ENCODE results near the gene ALX4.

Gene ALX4

GRCh38 chr11:44340656-44341055, 30.7 kb upstream of the ALX4 start:
- H2BK120ac ChIP-seq (ENCODE audit: low read depth, low read length), result no peak overlapping the region
- H3K4me1 ChIP-seq (ENCODE audit: control insufficient read depth, low read depth, low read length), result no peaks in the 10 kb centered on the region
- no peak overlapping the region for H3K4me3 ChIP-seq (ENCODE audit: low read length)
- H4K8ac ChIP-seq (ENCODE audit: low read depth, low read length), result no peak overlapping the region
- H4K5ac ChIP-seq (ENCODE audit: low read length), result no peak overlapping the region
- no peaks in the 10 kb centered on the region for H3K79me1 ChIP-seq (ENCODE audit: low read length)
- H3K4me2 ChIP-seq (ENCODE audit: low read length), result no peak overlapping the region
- H3K56ac ChIP-seq (ENCODE audit: low read length), result no peak overlapping the region
- H3K36me3 ChIP-seq (ENCODE audit: control insufficient read depth, insufficient read depth, low read length), result no peaks in the 10 kb centered on the region
- no peak overlapping the region for H3K23ac ChIP-seq (ENCODE audit: low read length)
- whole genome bisulfite sequencing (ENCODE audit: extremely low coverage, insufficient coverage, low lambda C conversion rate), result no CpG with 5 or more reads among the region's 5 CpGs
- H2BK15ac ChIP-seq (replicated peaks; ENCODE audit: low read depth), result no peak overlapping the region
- H3K18ac ChIP-seq (ENCODE audit: low read length), result no peak overlapping the region
- H3K79me2 ChIP-seq (ENCODE audit: control insufficient read depth, insufficient read depth, low read length), result no peaks in the 10 kb centered on the region
- no peak overlapping the region for H3K27ac ChIP-seq (ENCODE audit: low read depth, low read length)
- peak overlapping the region; percentile 36 for H3K4ac ChIP-seq (ENCODE audit: low read depth, low read length)
- H3K27me3 ChIP-seq (ENCODE audit: insufficient read depth, low read length, poor library complexity), result peaks cover 15% of the 10 kb centered on the region
- no peak for DNase-seq
- H2AK5ac ChIP-seq (ENCODE audit: low read length), result no peak overlapping the region
- H2BK5ac ChIP-seq (ENCODE audit: low read length), result no peak overlapping the region
- H3K9ac ChIP-seq (ENCODE audit: low read length), result no peak overlapping the region

- Histone ChIP-seq H3K27ac (ENCODE audit: low read depth, low read length) (no peak overlapping the region), H3K36me3 (ENCODE audit: control insufficient read depth, insufficient read depth, low read length) (no peaks in the 10 kb centered on the region), H3K79me2 (ENCODE audit: control insufficient read depth, insufficient read depth, low read length) (no peaks in the 10 kb centered on the region), H4K5ac (ENCODE audit: low read length) (no peak overlapping the region), H3K4me3 (ENCODE audit: low read length) (no peak overlapping the region), H2BK15ac (replicated peaks; ENCODE audit: low read depth) (no peak overlapping the region), H2BK5ac (ENCODE audit: low read length) (no peak overlapping the region), H2BK120ac (ENCODE audit: low read depth, low read length) (no peak overlapping the region), H4K8ac (ENCODE audit: low read depth, low read length) (no peak overlapping the region), H3K56ac (ENCODE audit: low read length) (no peak overlapping the region), H3K9ac (ENCODE audit: low read length) (no peak overlapping the region), H3K27me3 (ENCODE audit: insufficient read depth, low read length, poor library complexity) (peaks cover 17% of the 10 kb centered on the region), H3K18ac (ENCODE audit: low read length) (no peak overlapping the region), H3K4ac (ENCODE audit: low read depth, low read length) (no peak overlapping the region), H3K23ac (ENCODE audit: low read length) (no peak overlapping the region), H3K4me1 (ENCODE audit: control insufficient read depth, low read depth, low read length) (no peaks in the 10 kb centered on the region), H3K79me1 (ENCODE audit: low read length) (no peaks in the 10 kb centered on the region), H3K4me2 (ENCODE audit: low read length) (no peak overlapping the region), H2AK5ac (ENCODE audit: low read length) (no peak overlapping the region)
- no peak for DNase-seq
- WGBS (ENCODE audit: extremely low coverage, insufficient coverage, low lambda C conversion rate), result no CpG with 5 or more reads among the region's 4 CpGs
Measured at GRCh38 chr11:44339530-44339883, 29.6 kb upstream of the ALX4 start.

GRCh38 chr11:44338698-44339529, 29.0 kb upstream of the ALX4 start:
- H3K27me3 ChIP-seq (ENCODE audit: insufficient read depth, low read length, poor library complexity), result peaks cover 17% of the 10 kb centered on the region

GRCh38 chr11:44338026-44338425, 28.1 kb upstream of the ALX4 start:
- H2BK15ac ChIP-seq (replicated peaks; ENCODE audit: low read depth), result no peak overlapping the region
- no peak overlapping the region for H3K4me2 ChIP-seq (ENCODE audit: low read length)
- H3K56ac ChIP-seq (ENCODE audit: low read length), result no peak overlapping the region
- H2BK120ac ChIP-seq (ENCODE audit: low read depth, low read length), result no peak overlapping the region
- H3K79me2 ChIP-seq (ENCODE audit: control insufficient read depth, insufficient read depth, low read length), result no peaks in the 10 kb centered on the region
- H3K9ac ChIP-seq (ENCODE audit: low read length), result no peak overlapping the region
- no peak overlapping the region for H2BK5ac ChIP-seq (ENCODE audit: low read length)
- peaks cover 17% of the 10 kb centered on the region for H3K27me3 ChIP-seq (ENCODE audit: insufficient read depth, low read length, poor library complexity)
- no peak for DNase-seq
- no peak overlapping the region for H4K8ac ChIP-seq (ENCODE audit: low read depth, low read length)
- no peak overlapping the region for H3K4ac ChIP-seq (ENCODE audit: low read depth, low read length)
- H4K5ac ChIP-seq (ENCODE audit: low read length), result no peak overlapping the region
- H3K27ac ChIP-seq (ENCODE audit: low read depth, low read length), result no peak overlapping the region
- H3K18ac ChIP-seq (ENCODE audit: low read length), result no peak overlapping the region
- no peak overlapping the region for H2AK5ac ChIP-seq (ENCODE audit: low read length)
- no peak overlapping the region for H3K23ac ChIP-seq (ENCODE audit: low read length)
- no CpG with 5 or more reads among the region's 11 CpGs for WGBS (ENCODE audit: extremely low coverage, insufficient coverage, low lambda C conversion rate)
- no peaks in the 10 kb centered on the region for H3K79me1 ChIP-seq (ENCODE audit: low read length)
- H3K4me1 ChIP-seq (ENCODE audit: control insufficient read depth, low read depth, low read length), result no peaks in the 10 kb centered on the region
- no peaks in the 10 kb centered on the region for H3K36me3 ChIP-seq (ENCODE audit: control insufficient read depth, insufficient read depth, low read length)
- H3K4me3 ChIP-seq (ENCODE audit: low read length), result no peak overlapping the region

More at GRCh38 chr11:44338698-44339529, 29.0 kb upstream of the ALX4 start:
- H3K79me2 ChIP-seq (ENCODE audit: control insufficient read depth, insufficient read depth, low read length), result no peaks in the 10 kb centered on the region
- H3K56ac ChIP-seq (ENCODE audit: low read length), result no peak overlapping the region
- no peak overlapping the region for H3K27ac ChIP-seq (ENCODE audit: low read depth, low read length)
- no peak overlapping the region for H4K5ac ChIP-seq (ENCODE audit: low read length)
- H3K4ac ChIP-seq (ENCODE audit: low read depth, low read length), result no peak overlapping the region
- H3K36me3 ChIP-seq (ENCODE audit: control insufficient read depth, insufficient read depth, low read length), result no peaks in the 10 kb centered on the region
- peak; percentile 48 for DNase-seq
- no peak overlapping the region for H2BK120ac ChIP-seq (ENCODE audit: low read depth, low read length)
- no peak overlapping the region for H3K4me3 ChIP-seq (ENCODE audit: low read length)
- no peak overlapping the region for H3K23ac ChIP-seq (ENCODE audit: low read length)
- H3K18ac ChIP-seq (ENCODE audit: low read length), result no peak overlapping the region
- H4K8ac ChIP-seq (ENCODE audit: low read depth, low read length), result no peak overlapping the region
- H2BK5ac ChIP-seq (ENCODE audit: low read length), result no peak overlapping the region
- no peak overlapping the region for H2BK15ac ChIP-seq (replicated peaks; ENCODE audit: low read depth)
- no peak overlapping the region for H3K4me2 ChIP-seq (ENCODE audit: low read length)
- WGBS (ENCODE audit: extremely low coverage, insufficient coverage, low lambda C conversion rate), result no CpG with 5 or more reads among the region's 16 CpGs
- no peaks in the 10 kb centered on the region for H3K4me1 ChIP-seq (ENCODE audit: control insufficient read depth, low read depth, low read length)
- H3K79me1 ChIP-seq (ENCODE audit: low read length), result no peaks in the 10 kb centered on the region
- no peak overlapping the region for H2AK5ac ChIP-seq (ENCODE audit: low read length)
- no peak overlapping the region for H3K9ac ChIP-seq (ENCODE audit: low read length)

GRCh38 chr11:44335919-44336318, 26.0 kb upstream of the ALX4 start:
- Histone ChIP-seq H4K5ac (ENCODE audit: low read length) (no peak overlapping the region), H2BK120ac (ENCODE audit: low read depth, low read length) (no peak overlapping the region), H2BK5ac (ENCODE audit: low read length) (no peak overlapping the region), H4K8ac (ENCODE audit: low read depth, low read length) (no peak overlapping the region), H3K4ac (ENCODE audit: low read depth, low read length) (no peak overlapping the region), H3K4me3 (ENCODE audit: low read length) (no peak overlapping the region), H3K18ac (ENCODE audit: low read length) (no peak overlapping the region), H3K79me2 (ENCODE audit: control insufficient read depth, insufficient read depth, low read length) (no peaks in the 10 kb centered on the region), H3K36me3 (ENCODE audit: control insufficient read depth, insufficient read depth, low read length) (no peaks in the 10 kb centered on the region), H2AK5ac (ENCODE audit: low read length) (no peak overlapping the region), H2BK15ac (replicated peaks; ENCODE audit: low read depth) (no peak overlapping the region), H3K23ac (ENCODE audit: low read length) (no peak overlapping the region), H3K56ac (ENCODE audit: low read length) (no peak overlapping the region), H3K27ac (ENCODE audit: low read depth, low read length) (no peak overlapping the region), H3K4me2 (ENCODE audit: low read length) (no peak overlapping the region), H3K79me1 (ENCODE audit: low read length) (no peaks in the 10 kb centered on the region), H3K9ac (ENCODE audit: low read length) (no peak overlapping the region), H3K4me1 (ENCODE audit: control insufficient read depth, low read depth, low read length) (no peaks in the 10 kb centered on the region), H3K27me3 (ENCODE audit: insufficient read depth, low read length, poor library complexity) (peaks cover 20% of the 10 kb centered on the region)
- DNase-seq, result no peak
- WGBS (ENCODE audit: extremely low coverage, insufficient coverage, low lambda C conversion rate), result no CpG with 5 or more reads among the region's 6 CpGs
